Psoas muscle (tissue), 8 donors: Measurements from ENCODE around the gene FN3KRP. TPM values are rescaled to one million over a fixed set of nuclear protein-coding genes. Genes with fewer than 3 reads are reported as not detected.

Experiments used
- ATAC-seq, 4 donors: fragments of 200-7000 bp; cut with Tn5 transposase; one replicate each; pipeline ENCODE4 v1.9.1; 2020; ENCODE audit warnings: moderate library complexity in 3 of 4, mild to moderate bottlenecking in 2 of 4
- DNase-seq, 2 donors: peaks; one replicate each; pipeline ENCODE4 v3.0.0-alpha.2; 2020
- H3K27ac ChIP-seq: fragments of 200-600 bp; one replicate; pipeline ENCODE4 v1.8.0; 2022
- H3K27me3 ChIP-seq, 3 donors: fragments of 200-600 bp in 1 of 3; one replicate each; pipeline versions ENCODE4 v1.6.1 to v1.8.0; 2013 to 2022; ENCODE audit warnings: low read length in 2 of 3, mild to moderate bottlenecking in 2 of 3, moderate library complexity in 1 of 3; ENCODE audit not compliant: insufficient read depth in 3 of 3
- H3K36me3 ChIP-seq, 2 donors: fragments of 200-600 bp in 1 of 2; one replicate each; pipeline versions ENCODE4 v1.6.1 to v1.8.0; 2013 to 2022; ENCODE audit warnings: low read depth in 1 of 2, mild to moderate bottlenecking in 1 of 2, moderate library complexity in 1 of 2; ENCODE audit not compliant: insufficient read depth in 1 of 2
- H3K4me1 ChIP-seq: fragments of 200-600 bp; one replicate; pipeline ENCODE4 v1.8.0; 2022
- H3K4me3 ChIP-seq: fragments of 200-600 bp; one replicate; pipeline ENCODE4 v1.8.0; 2022; ENCODE audit warnings: mild to moderate bottlenecking
- H3K9me3 ChIP-seq: fragments of 200-600 bp; one replicate; pipeline ENCODE4 v1.8.0; 2022
- WGBS, 3 donors: extraction: QIAGEN DNeasy Blood & Tissue Kit; methylation state at CpG; one replicate each; pipeline versions ENCODE4 v1.1.6 to v1.1.7; 2013; 5-methylcytosine and 5-hydroxymethylcytosine counted together
- intact Hi-C, 2 donors: fragments of 100-400 bp; cut with DNase I; formaldehyde crosslinking; loops; one replicate each; pipeline versions ENCODE4 v1.11.0 to v1.14.2; 2022
- polyA plus RNA-seq, 3 donors: library from polyadenylated mRNA; stranded (reverse); fragments of 200-250 nt; gene quantifications; one replicate each; pipeline ENCODE4 v1.2.3, GENCODE V29; 2013
- total RNA-seq, 4 donors: library from RNA; stranded (reverse); fragmentation: NEBNext Ultra II Directional in 2 of 4; extraction: Animal tissue kit (Norgen Biotek cat#: 25700) in 2 of 4; gene quantifications; one replicate each; pipeline versions ENCODE4 v1.2.1 to v1.2.4, GENCODE V29; 2021 to 2023
- TF ChIP-seq, protein P1 (sequence below): fragments of 200-600 bp; IDR thresholded peaks from one replicate; pipeline ENCODE4 v1.8.0; 2022; ENCODE audit warnings: antibody characterized with exemption
- donor health status: healthy with polysubstance abuse.
- donor health status: DM: no; HTN: no; CAD: no; lungs with moderate emphysema.
- donor health status: Bipolar disorder and iron deficiency.
- donor health status: healthy.
- donor health status: DM: yes; HTN: yes; CAD: no.
- donor health status: DM: no; HTN: no; CAD: no.
- donor health status: DM: no; HTN: no; CAD: no.
- donor health status: DM: yes; HTN: yes; CAD: no.

FN3KRP gene
- total and polyA plus RNA-seq, 7 donors = 5.0 to 15.7 (median 10.6) TPM

DNA sequence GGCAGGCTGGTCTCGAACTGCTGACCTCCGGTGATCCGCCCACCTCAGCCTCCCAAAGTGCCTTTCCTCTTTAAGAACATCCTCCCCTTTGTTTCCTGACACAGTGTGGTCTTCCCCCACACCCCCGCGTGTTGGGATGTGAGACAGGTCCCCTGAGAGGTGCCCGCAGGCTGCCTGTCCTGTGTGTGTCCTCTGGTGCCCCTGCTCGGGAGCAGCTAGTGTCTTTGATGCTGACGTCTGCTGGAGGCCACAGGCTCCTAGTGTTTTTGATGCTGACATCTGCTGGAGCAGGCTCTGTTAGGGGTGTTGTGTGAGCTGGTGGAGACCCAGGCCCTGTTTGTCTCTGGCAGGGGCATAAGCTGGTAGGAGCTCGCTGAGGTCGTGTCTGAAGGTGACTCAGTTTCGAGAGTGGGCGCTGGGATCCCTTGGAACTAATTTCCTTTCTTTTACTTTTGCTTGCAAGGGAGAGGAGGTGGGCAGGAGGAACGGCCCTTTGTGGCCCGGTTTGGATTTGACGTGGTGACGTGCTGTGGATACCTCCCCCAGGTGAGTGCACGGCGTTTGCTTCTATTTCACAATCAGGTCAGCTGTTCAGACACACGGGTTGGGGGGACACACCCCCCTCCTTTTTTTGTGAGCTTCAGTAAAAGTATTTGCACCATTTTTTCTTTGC is 6.0 kb downstream of the FN3KRP start:
- H3K27me3 ChIP-seq = no peaks in the 10 kb centered on the region
- DNase-seq (no peak), ATAC-seq (no peak)
- H3K4me3 ChIP-seq = no peak overlapping the region
- peaks cover 4% of the 10 kb centered on the region for H3K4me1 ChIP-seq
- H3K36me3 ChIP-seq = peaks cover 5 to 74% of the 10 kb centered on the region in 2 donors
- intact Hi-C loops = no loop called here
- no peaks in the 10 kb centered on the region for H3K9me3 ChIP-seq
- no peak overlapping the region for H3K27ac ChIP-seq
- TF ChIP-seq, protein P1, sequence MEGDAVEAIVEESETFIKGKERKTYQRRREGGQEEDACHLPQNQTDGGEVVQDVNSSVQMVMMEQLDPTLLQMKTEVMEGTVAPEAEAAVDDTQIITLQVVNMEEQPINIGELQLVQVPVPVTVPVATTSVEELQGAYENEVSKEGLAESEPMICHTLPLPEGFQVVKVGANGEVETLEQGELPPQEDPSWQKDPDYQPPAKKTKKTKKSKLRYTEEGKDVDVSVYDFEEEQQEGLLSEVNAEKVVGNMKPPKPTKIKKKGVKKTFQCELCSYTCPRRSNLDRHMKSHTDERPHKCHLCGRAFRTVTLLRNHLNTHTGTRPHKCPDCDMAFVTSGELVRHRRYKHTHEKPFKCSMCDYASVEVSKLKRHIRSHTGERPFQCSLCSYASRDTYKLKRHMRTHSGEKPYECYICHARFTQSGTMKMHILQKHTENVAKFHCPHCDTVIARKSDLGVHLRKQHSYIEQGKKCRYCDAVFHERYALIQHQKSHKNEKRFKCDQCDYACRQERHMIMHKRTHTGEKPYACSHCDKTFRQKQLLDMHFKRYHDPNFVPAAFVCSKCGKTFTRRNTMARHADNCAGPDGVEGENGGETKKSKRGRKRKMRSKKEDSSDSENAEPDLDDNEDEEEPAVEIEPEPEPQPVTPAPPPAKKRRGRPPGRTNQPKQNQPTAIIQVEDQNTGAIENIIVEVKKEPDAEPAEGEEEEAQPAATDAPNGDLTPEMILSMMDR = no peak
- whole genome bisulfite sequencing, 3 donors = 84 to 86% (median 85%) methylated on average over 19 of the region's 19 CpGs

DNA sequence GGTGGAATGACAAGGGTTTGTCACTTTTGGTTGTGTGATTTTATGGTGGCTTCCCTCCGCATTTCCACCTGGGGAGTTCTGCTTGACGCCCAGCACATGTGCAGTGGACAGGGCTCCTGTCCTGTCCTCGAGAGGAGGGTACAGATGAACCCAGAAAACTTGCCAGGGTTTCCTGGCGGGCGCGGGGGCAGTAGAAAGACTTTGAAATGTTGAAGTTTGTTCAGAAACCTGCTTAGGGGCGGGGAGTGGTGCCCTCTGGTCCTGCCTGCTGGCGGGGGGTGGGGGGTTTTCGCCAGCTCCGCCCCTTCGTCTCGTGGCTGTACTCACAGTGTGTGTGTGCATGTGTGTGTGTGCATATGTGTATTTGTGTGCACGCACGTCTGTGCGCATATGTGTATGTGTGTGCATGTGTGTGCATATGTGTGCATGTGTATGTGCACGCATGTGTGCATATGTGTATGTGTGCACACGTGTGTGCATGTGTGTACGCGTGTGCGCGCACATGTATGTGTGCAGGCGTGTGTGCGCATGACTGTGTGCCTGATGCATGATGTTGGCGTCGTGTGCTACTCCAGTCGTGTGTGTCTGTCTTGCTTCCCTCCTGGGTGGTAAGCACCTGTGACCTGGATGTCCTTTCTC is 6.8 kb downstream of the FN3KRP start:
- ATAC-seq (no peak), DNase-seq (no peak)
- Histone ChIP-seq H3K36me3 (peaks cover 5 to 83% of the 10 kb centered on the region in 2 donors), H3K27me3 (no peaks in the 10 kb centered on the region), H3K9me3 (no peaks in the 10 kb centered on the region), H3K4me3 (no peak overlapping the region), H3K27ac (no peak overlapping the region), H3K4me1 (no peaks in the 10 kb centered on the region)
- WGBS, 3 donors = 87 to 95% (median 91%) methylated on average over 26 of the region's 26 CpGs
- intact Hi-C loops = no loop called here
- TF ChIP-seq, protein P1 = no peak

DNA sequence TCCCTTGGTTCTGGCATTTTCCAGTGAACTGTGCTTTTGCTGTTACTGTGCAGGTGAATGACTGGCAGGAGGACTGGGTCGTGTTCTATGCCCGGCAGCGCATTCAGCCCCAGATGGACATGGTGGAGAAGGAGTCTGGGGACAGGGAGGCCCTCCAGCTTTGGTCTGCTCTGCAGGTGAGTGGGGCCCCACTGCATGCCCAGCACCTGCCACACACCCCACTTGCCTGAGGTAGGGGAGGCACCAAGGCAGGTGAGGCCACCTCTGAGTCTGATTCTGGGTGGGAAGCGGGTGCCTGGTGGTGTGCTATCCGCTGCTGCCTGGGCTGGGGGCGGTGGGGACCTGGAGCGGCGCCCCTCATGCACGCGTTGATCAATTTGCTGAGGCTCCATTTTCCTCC is 9.9 kb downstream of the FN3KRP start:
- no peak overlapping the region for H3K4me3 ChIP-seq
- WGBS, 3 donors = 95 to 97% (median 95%) methylated on average over 10 of the region's 10 CpGs
- no peak for DNase-seq
- TF ChIP-seq, protein P1 = no peak
- peaks cover 5 to 85% of the 10 kb centered on the region in 2 donors for H3K36me3 ChIP-seq
- no peaks in the 10 kb centered on the region for H3K4me1 ChIP-seq
- H3K27me3 ChIP-seq = no peaks in the 10 kb centered on the region
- no peak for ATAC-seq
- no peak overlapping the region for H3K27ac ChIP-seq
- no peaks in the 10 kb centered on the region for H3K9me3 ChIP-seq
- intact Hi-C loops = no loop called here

DNA sequence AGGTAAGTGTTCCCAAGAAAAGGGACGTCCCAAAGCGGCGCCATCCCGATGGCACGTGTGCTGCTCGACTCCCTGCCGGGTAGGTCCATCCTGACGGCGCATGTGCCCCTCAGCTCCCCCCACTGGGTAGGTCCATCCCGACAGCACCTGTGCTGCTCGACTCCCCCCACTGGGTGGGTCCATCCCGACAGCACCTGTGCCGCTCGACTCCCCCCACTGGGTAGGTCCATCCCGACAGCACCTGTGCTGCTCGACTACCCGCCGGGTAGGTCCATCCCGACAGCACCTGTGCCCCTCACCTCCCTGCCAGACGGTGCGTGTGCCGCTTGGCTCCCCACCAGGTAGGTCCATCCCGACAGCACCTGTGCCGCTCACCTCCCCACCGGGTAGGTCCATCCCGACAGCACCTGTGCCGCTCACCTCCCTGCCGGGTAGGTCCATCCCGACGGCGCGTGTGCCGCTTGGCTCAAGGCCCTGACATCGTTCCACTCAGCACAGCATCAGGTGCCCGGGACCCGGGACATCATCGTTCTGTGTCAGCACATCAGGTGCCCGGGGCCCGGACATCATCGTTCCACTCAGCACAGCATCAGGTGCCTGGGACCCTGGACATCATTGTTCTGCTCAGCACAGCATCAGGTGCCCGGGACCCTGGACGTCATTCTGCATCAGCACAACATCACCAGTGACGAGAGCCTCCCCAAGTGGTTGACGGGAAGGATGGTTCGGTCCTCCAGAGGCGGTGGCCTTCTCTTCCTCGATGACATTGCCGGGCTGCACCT is 13.2 kb downstream of the FN3KRP start:
- Histone ChIP-seq H3K36me3 (peaks cover 5 to 64% of the 10 kb centered on the region in 2 donors), H3K9me3 (peaks cover 5% of the 10 kb centered on the region), H3K27ac (no peak overlapping the region), H3K4me1 (no peaks in the 10 kb centered on the region), H3K4me3 (no peak overlapping the region), H3K27me3 (no peaks in the 10 kb centered on the region)
- intact Hi-C loops = no loop called here
- DNase-seq = no peak
- ATAC-seq = peak in 1 of 4 donors; percentile 9
- TF ChIP-seq, protein P1 = no peak
- whole genome bisulfite sequencing, 3 donors = 86 to 88% (median 88%) methylated on average over 46 to 48 of the region's 48 CpGs
